HTR-8/SVneo (cell line): ENCODE data around the gene ANKRD62.

Experiments
- DNase-seq: peaks from one replicate; pipeline ENCODE4 v3.0.0; 2011; ENCODE audit warnings: low spot score, mixed read lengths; ENCODE audit not compliant: insufficient read length
- FAIRE-seq: peaks from 2 replicates; lab custom pipeline; 2011; peaks lifted over from hg19 to GRCh38; lab: Jason Lieb, UNC

The ANKRD62 gene

DNA sequence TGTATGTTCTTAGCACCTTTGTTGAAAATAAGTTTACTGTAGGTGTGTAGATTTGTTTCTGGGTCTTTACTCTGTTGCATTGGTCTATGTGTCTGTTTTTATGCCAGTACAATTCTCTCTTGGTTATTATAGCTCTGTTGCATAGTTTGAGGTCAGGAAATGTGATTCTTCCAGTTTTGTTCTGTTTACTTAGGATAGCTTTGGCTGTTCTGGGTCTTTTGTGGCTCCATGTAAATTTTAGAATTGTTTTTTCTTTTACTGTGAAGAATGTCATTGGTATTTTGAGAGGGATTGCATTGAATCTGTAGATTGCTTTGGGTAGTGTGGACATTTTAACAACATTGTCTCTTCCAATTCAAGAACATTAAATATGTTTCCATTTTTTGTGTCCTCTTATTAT, 69.1 kb downstream of the ANKRD62 start:
- DNase-seq = no peak
- FAIRE-seq = no peak

DNA sequence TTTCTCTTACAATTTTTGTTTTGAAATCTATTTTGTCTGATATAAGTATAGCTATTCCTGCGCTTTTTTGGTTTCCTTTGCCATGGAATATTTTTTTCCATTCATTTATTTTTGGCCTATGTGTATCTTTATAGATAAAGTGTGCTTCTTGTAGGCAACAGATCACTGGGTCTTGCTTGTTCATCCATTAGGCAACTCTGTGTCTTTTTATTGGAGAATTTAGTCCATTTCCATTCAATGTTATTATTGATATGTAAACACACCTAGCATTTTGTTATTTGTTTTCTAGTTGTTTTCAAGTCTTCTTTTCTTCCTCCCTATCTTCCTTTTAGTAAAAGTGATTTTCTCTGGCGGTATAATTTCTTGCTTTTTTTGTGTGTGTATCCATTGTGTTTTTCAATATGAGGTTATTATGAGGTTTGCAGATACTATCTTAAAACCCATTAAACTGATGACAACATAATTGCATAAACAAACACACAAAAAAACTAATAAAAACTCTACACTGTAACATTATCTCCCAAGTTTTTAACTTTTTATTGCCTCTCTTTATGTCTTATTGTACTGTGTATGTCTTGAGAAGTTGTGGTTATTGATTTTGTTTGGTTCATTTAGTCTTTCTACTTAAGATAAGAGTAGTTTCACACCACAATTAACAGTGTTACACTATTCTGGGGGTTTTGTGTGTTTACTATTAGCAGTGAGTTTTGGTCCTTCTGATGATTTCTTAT, 71.6 kb downstream of the ANKRD62 start:
- FAIRE-seq (no peak), DNase-seq (no peak)
